Measurements from ENCODE around the gene FBXL7. TPM values are rescaled to one million over a fixed set of nuclear protein-coding genes. Genes with fewer than 3 reads are reported as not detected.

The FBXL7 gene
- total RNA-seq, 1 donor from 2014 or later = 13.3 TPM

GRCh38 chr5:15937708-15938107, 437.7 kb downstream of the FBXL7 start:
- ATAC-seq (no peak), DNase-seq (no peak)
- peaks cover 15% of the 10 kb centered on the region for H3K36me3 ChIP-seq
- no peaks in the 10 kb centered on the region for H3K27me3 ChIP-seq
- no peak overlapping the region for H3K27ac ChIP-seq
- no peaks in the 10 kb centered on the region for H3K9me3 ChIP-seq
- H3K4me3 ChIP-seq = no peak overlapping the region
- no peak for TF ChIP-seq CTCF (IDR thresholded peaks at IDR 0.05)
- peaks cover 5% of the 10 kb centered on the region for H3K4me1 ChIP-seq
- intact Hi-C loops (cut with DNase I) = no loop called here

- H3K36me3 ChIP-seq = peaks cover 15% of the 10 kb centered on the region
- no peak overlapping the region for H3K4me3 ChIP-seq
- H3K9me3 ChIP-seq = no peaks in the 10 kb centered on the region
- DNase-seq = no peak
- H3K27ac ChIP-seq = no peak overlapping the region
- peaks cover 5% of the 10 kb centered on the region for H3K4me1 ChIP-seq
- TF ChIP-seq CTCF (IDR thresholded peaks at IDR 0.05) = no peak
- intact Hi-C loops (cut with DNase I) = no loop called here
- no peaks in the 10 kb centered on the region for H3K27me3 ChIP-seq
- no peak for ATAC-seq
Observed at GRCh38 chr5:15938186-15938585, 438.2 kb downstream of the FBXL7 start.

GRCh38 chr5:15938961-15939360, 439.0 kb downstream of the FBXL7 start:
- TF ChIP-seq CTCF (IDR thresholded peaks at IDR 0.05) = no peak
- no peaks in the 10 kb centered on the region for H3K27me3 ChIP-seq
- intact Hi-C loops (cut with DNase I) = no loop called here
- H3K9me3 ChIP-seq = no peaks in the 10 kb centered on the region
- no peak for DNase-seq
- peaks cover 15% of the 10 kb centered on the region for H3K36me3 ChIP-seq
- no peak for ATAC-seq
- H3K4me3 ChIP-seq = no peak overlapping the region
- H3K4me1 ChIP-seq = no peaks in the 10 kb centered on the region
- H3K27ac ChIP-seq = no peak overlapping the region

GRCh38 chr5:15940905-15941304, 440.9 kb downstream of the FBXL7 start:
- TF ChIP-seq CTCF (IDR thresholded peaks at IDR 0.05) = no peak
- H3K27ac ChIP-seq = no peak overlapping the region
- H3K36me3 ChIP-seq = peaks cover 15% of the 10 kb centered on the region
- intact Hi-C loops (cut with DNase I) = no loop called here
- H3K27me3 ChIP-seq = no peaks in the 10 kb centered on the region
- H3K9me3 ChIP-seq = no peaks in the 10 kb centered on the region
- no peak for ATAC-seq
- DNase-seq = no peak
- no peaks in the 10 kb centered on the region for H3K4me1 ChIP-seq
- no peak overlapping the region for H3K4me3 ChIP-seq

GRCh38 chr5:15943487-15943886, 443.5 kb downstream of the FBXL7 start:
- Histone ChIP-seq H3K27ac (no peak overlapping the region), H3K4me3 (no peak overlapping the region), H3K27me3 (no peaks in the 10 kb centered on the region), H3K9me3 (no peaks in the 10 kb centered on the region), H3K36me3 (peaks cover 4% of the 10 kb centered on the region), H3K4me1 (no peaks in the 10 kb centered on the region)
- ATAC-seq = no peak
- DNase-seq = no peak
- intact Hi-C loops (cut with DNase I) = no loop called here
- no peak for TF ChIP-seq CTCF (IDR thresholded peaks at IDR 0.05)

GRCh38 chr5:15946026-15946425, 446.0 kb downstream of the FBXL7 start:
- Histone ChIP-seq H3K36me3 (no peaks in the 10 kb centered on the region), H3K27me3 (no peaks in the 10 kb centered on the region), H3K9me3 (no peaks in the 10 kb centered on the region), H3K4me3 (no peak overlapping the region), H3K27ac (no peak overlapping the region), H3K4me1 (no peaks in the 10 kb centered on the region)
- intact Hi-C loops (cut with DNase I) = no loop called here
- TF ChIP-seq CTCF (IDR thresholded peaks at IDR 0.05) = no peak
- ATAC-seq (no peak), DNase-seq (no peak)
